ENCODE results near the gene DCBLD1.

Gene DCBLD1

GRCh38 chr6:117487821-117488220, 5.3 kb downstream of the DCBLD1 start:
- H3K9ac ChIP-seq (ENCODE audit: low read depth, low read length): no peak overlapping the region
- H3K36me3 ChIP-seq (ENCODE audit: control insufficient read depth, insufficient read depth, low read length): no peaks in the 10 kb centered on the region
- H3K27ac ChIP-seq (ENCODE audit: low read depth, low read length): no peak overlapping the region
- no peak overlapping the region for H3K4me3 ChIP-seq (ENCODE audit: low read depth, low read length)
- peaks cover 3% of the 10 kb centered on the region; the same call in 1 of the 2 replicates for H3K4me1 ChIP-seq (ENCODE audit: control insufficient read depth, insufficient read depth, low read length)
- peaks cover 4% of the 10 kb centered on the region; the same call in 1 of the 2 replicates for H3K27me3 ChIP-seq (ENCODE audit: control insufficient read depth, insufficient read depth, low read length)
- 0 out of 2 replicates have a peak, but pooled peaks cover 4% of the 10 kb centered on the region for H3K9me3 ChIP-seq (ENCODE audit: control insufficient read depth, insufficient read depth, low read length)

DNA sequence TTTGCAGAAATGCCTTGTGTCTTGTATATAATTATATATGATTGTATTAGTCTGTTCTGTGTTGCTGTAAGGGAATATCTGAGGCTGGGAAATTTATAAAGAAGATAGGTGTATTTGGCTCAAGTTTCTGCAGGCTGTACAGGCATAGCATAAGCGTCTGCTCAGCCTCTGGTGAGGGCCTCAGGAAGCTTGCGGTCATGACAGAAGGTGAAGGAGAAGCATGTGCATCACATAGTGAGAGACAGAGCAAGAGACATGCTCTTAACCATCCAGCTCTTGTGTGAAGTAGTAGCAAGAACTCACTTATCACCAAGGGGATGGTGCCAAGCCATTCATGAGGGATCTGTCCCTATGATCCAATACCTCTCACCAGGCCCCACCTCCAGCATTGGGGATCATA, 6.5 kb downstream of the DCBLD1 start:
- Histone ChIP-seq H3K27ac (ENCODE audit: low read depth, low read length) (no peak overlapping the region), H3K4me1 (ENCODE audit: control insufficient read depth, insufficient read depth, low read length) (no peaks in the 10 kb centered on the region; the same call in 1 of the 2 replicates), H3K9ac (ENCODE audit: low read depth, low read length) (no peak overlapping the region), H3K27me3 (ENCODE audit: control insufficient read depth, insufficient read depth, low read length) (no peaks in the 10 kb centered on the region; the same call in 1 of the 2 replicates), H3K4me3 (ENCODE audit: low read depth, low read length) (no peak overlapping the region), H3K36me3 (ENCODE audit: control insufficient read depth, insufficient read depth, low read length) (no peaks in the 10 kb centered on the region), H3K9me3 (ENCODE audit: control insufficient read depth, insufficient read depth, low read length) (0 out of 2 replicates have a peak, but pooled peaks cover 4% of the 10 kb centered on the region)

GRCh38 chr6:117491916-117492315, 9.4 kb downstream of the DCBLD1 start:
- no peak overlapping the region for H3K4me3 ChIP-seq (ENCODE audit: low read depth, low read length)
- H3K36me3 ChIP-seq (ENCODE audit: control insufficient read depth, insufficient read depth, low read length): no peaks in the 10 kb centered on the region
- H3K9ac ChIP-seq (ENCODE audit: low read depth, low read length): no peak overlapping the region
- 0 out of 2 replicates have a peak, but pooled peaks cover 3% of the 10 kb centered on the region for H3K9me3 ChIP-seq (ENCODE audit: control insufficient read depth, insufficient read depth, low read length)
- no peaks in the 10 kb centered on the region for H3K27me3 ChIP-seq (ENCODE audit: control insufficient read depth, insufficient read depth, low read length)
- H3K27ac ChIP-seq (ENCODE audit: low read depth, low read length): no peak overlapping the region
- H3K4me1 ChIP-seq (ENCODE audit: control insufficient read depth, insufficient read depth, low read length): no peaks in the 10 kb centered on the region; the same call in 1 of the 2 replicates

- Histone ChIP-seq H3K27ac (ENCODE audit: low read depth, low read length) (no peak overlapping the region), H3K4me1 (ENCODE audit: control insufficient read depth, insufficient read depth, low read length) (no peaks in the 10 kb centered on the region; the same call in 1 of the 2 replicates), H3K27me3 (ENCODE audit: control insufficient read depth, insufficient read depth, low read length) (no peaks in the 10 kb centered on the region), H3K4me3 (ENCODE audit: low read depth, low read length) (no peak overlapping the region), H3K9ac (ENCODE audit: low read depth, low read length) (no peak overlapping the region), H3K36me3 (ENCODE audit: control insufficient read depth, insufficient read depth, low read length) (no peaks in the 10 kb centered on the region), H3K9me3 (ENCODE audit: control insufficient read depth, insufficient read depth, low read length) (no peaks in the 10 kb centered on the region)
These were observed 11.0 kb downstream of the DCBLD1 start for GRCh38 chr6:117493470-117493869.

DNA sequence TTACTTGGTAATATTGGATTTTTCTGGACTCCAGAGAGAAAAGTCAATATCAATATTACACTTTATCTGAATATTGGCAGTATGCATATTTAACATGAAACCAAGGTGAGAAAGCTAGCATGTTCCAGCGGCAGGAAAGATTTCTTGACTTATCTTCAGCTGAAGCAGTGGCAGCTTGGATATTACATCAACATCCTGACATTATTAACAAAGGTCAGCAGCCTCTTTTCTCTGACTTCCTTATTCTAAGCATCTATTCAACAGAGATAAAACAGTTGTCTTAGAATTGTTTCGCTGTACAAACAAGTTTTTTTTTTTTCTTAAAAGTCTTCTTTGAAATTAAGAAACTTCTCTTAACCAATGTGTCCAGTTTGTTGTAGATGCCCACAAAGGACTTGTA, 11.8 kb downstream of the DCBLD1 start:
- Histone ChIP-seq H3K36me3 (ENCODE audit: control insufficient read depth, insufficient read depth, low read length) (no peaks in the 10 kb centered on the region), H3K4me3 (ENCODE audit: low read depth, low read length) (no peak overlapping the region), H3K9ac (ENCODE audit: low read depth, low read length) (no peak overlapping the region), H3K4me1 (ENCODE audit: control insufficient read depth, insufficient read depth, low read length) (no peaks in the 10 kb centered on the region; the same call in 1 of the 2 replicates), H3K27me3 (ENCODE audit: control insufficient read depth, insufficient read depth, low read length) (no peaks in the 10 kb centered on the region), H3K27ac (ENCODE audit: low read depth, low read length) (no peak overlapping the region), H3K9me3 (ENCODE audit: control insufficient read depth, insufficient read depth, low read length) (no peaks in the 10 kb centered on the region)

GRCh38 chr6:117494694-117495318, 12.3 kb downstream of the DCBLD1 start:
- no peaks in the 10 kb centered on the region for H3K36me3 ChIP-seq (ENCODE audit: control insufficient read depth, insufficient read depth, low read length)
- H3K27me3 ChIP-seq (ENCODE audit: control insufficient read depth, insufficient read depth, low read length): no peaks in the 10 kb centered on the region
- H3K9me3 ChIP-seq (ENCODE audit: control insufficient read depth, insufficient read depth, low read length): no peaks in the 10 kb centered on the region
- H3K27ac ChIP-seq (ENCODE audit: low read depth, low read length): no peak overlapping the region
- H3K4me1 ChIP-seq (ENCODE audit: control insufficient read depth, insufficient read depth, low read length): no peaks in the 10 kb centered on the region; the same call in 1 of the 2 replicates
- no peak overlapping the region for H3K9ac ChIP-seq (ENCODE audit: low read depth, low read length)
- H3K4me3 ChIP-seq (ENCODE audit: low read depth, low read length): no peak overlapping the region

DNA sequence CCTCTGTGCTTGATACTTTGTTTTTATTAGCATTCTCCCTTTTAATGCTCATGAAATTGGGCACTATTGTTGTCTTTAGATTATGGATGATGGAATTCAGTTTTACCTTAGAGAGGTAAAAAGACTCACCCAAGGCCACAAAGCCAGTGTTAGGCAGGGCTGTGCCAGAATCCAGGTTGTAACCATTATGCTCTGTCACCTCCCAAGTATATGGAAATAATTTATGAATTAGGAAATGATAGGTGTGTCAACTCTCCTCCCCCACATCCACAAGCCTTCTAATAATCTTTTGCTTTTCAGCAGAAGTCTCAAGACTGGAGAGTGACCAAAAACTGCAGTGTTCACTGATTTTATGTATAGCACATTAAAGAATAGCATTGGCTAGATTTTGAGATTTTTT, 13.0 kb downstream of the DCBLD1 start:
- H3K36me3 ChIP-seq (ENCODE audit: control insufficient read depth, insufficient read depth, low read length): no peaks in the 10 kb centered on the region
- no peaks in the 10 kb centered on the region; the same call in 1 of the 2 replicates for H3K4me1 ChIP-seq (ENCODE audit: control insufficient read depth, insufficient read depth, low read length)
- no peaks in the 10 kb centered on the region for H3K9me3 ChIP-seq (ENCODE audit: control insufficient read depth, insufficient read depth, low read length)
- no peak overlapping the region for H3K9ac ChIP-seq (ENCODE audit: low read depth, low read length)
- no peak overlapping the region for H3K4me3 ChIP-seq (ENCODE audit: low read depth, low read length)
- no peak overlapping the region for H3K27ac ChIP-seq (ENCODE audit: low read depth, low read length)
- no peaks in the 10 kb centered on the region for H3K27me3 ChIP-seq (ENCODE audit: control insufficient read depth, insufficient read depth, low read length)

DNA sequence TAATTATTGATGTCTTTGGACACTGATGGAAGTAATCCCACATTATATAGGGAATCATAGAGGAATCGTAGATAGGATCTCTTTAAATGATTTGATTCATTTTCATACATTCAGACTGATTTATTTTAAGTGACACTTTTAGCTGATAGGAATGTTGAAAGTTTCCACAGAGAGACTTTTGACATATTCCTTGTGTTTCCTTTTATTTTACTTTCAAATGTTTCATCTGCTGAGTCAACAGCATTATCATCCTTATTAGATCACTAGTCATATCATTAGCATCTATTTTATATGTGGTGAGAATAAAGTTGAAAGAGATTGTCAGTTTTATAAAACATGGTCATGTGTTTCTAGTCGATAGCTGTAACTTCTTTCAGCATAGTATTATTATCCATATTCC, 13.4 kb downstream of the DCBLD1 start:
- Histone ChIP-seq H3K36me3 (ENCODE audit: control insufficient read depth, insufficient read depth, low read length) (no peaks in the 10 kb centered on the region), H3K9me3 (ENCODE audit: control insufficient read depth, insufficient read depth, low read length) (no peaks in the 10 kb centered on the region), H3K4me1 (ENCODE audit: control insufficient read depth, insufficient read depth, low read length) (no peaks in the 10 kb centered on the region; the same call in 1 of the 2 replicates), H3K9ac (ENCODE audit: low read depth, low read length) (no peak overlapping the region), H3K27ac (ENCODE audit: low read depth, low read length) (no peak overlapping the region), H3K27me3 (ENCODE audit: control insufficient read depth, insufficient read depth, low read length) (no peaks in the 10 kb centered on the region), H3K4me3 (ENCODE audit: low read depth, low read length) (no peak overlapping the region)

- H3K36me3 ChIP-seq (ENCODE audit: control insufficient read depth, insufficient read depth, low read length): no peaks in the 10 kb centered on the region
- no peak overlapping the region for H3K27ac ChIP-seq (ENCODE audit: low read depth, low read length)
- H3K4me3 ChIP-seq (ENCODE audit: low read depth, low read length): no peak overlapping the region
- H3K9ac ChIP-seq (ENCODE audit: low read depth, low read length): no peak overlapping the region
- no peaks in the 10 kb centered on the region for H3K9me3 ChIP-seq (ENCODE audit: control insufficient read depth, insufficient read depth, low read length)
- no peaks in the 10 kb centered on the region; the same call in 1 of the 2 replicates for H3K4me1 ChIP-seq (ENCODE audit: control insufficient read depth, insufficient read depth, low read length)
- no peaks in the 10 kb centered on the region for H3K27me3 ChIP-seq (ENCODE audit: control insufficient read depth, insufficient read depth, low read length)
These were observed 14.0 kb downstream of the DCBLD1 start for GRCh38 chr6:117496383-117496990.

DNA sequence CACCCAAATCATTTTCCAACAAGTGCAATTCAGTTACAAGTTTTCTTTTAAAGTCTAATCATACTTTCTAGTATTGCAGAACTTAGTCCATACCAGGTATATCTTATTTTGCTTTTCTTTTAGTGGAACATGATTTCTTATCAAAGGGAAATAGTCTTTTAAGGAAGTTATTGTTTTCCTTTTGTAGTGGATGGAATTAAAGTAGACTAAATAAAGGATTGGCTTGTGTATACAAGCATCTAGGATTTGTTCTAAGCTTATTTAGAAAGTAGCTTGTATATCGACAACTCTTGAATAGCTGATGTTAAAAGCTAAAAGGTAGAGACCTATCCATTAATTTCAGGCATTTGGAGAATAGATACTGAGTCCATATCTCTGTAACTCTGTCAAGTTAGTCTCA, 14.8 kb downstream of the DCBLD1 start:
- H3K27ac ChIP-seq (ENCODE audit: low read depth, low read length): no peak overlapping the region
- H3K4me3 ChIP-seq (ENCODE audit: low read depth, low read length): no peak overlapping the region
- no peak overlapping the region for H3K9ac ChIP-seq (ENCODE audit: low read depth, low read length)
- H3K27me3 ChIP-seq (ENCODE audit: control insufficient read depth, insufficient read depth, low read length): no peaks in the 10 kb centered on the region
- H3K9me3 ChIP-seq (ENCODE audit: control insufficient read depth, insufficient read depth, low read length): no peaks in the 10 kb centered on the region
- no peaks in the 10 kb centered on the region; the same call in 1 of the 2 replicates for H3K4me1 ChIP-seq (ENCODE audit: control insufficient read depth, insufficient read depth, low read length)
- H3K36me3 ChIP-seq (ENCODE audit: control insufficient read depth, insufficient read depth, low read length): no peaks in the 10 kb centered on the region

- H3K27ac ChIP-seq (ENCODE audit: low read depth, low read length): no peak overlapping the region
- no peak overlapping the region for H3K4me3 ChIP-seq (ENCODE audit: low read depth, low read length)
- no peaks in the 10 kb centered on the region; the same call in 1 of the 2 replicates for H3K4me1 ChIP-seq (ENCODE audit: control insufficient read depth, insufficient read depth, low read length)
- no peaks in the 10 kb centered on the region for H3K36me3 ChIP-seq (ENCODE audit: control insufficient read depth, insufficient read depth, low read length)
- no peak overlapping the region for H3K9ac ChIP-seq (ENCODE audit: low read depth, low read length)
- no peaks in the 10 kb centered on the region for H3K27me3 ChIP-seq (ENCODE audit: control insufficient read depth, insufficient read depth, low read length)
- no peaks in the 10 kb centered on the region for H3K9me3 ChIP-seq (ENCODE audit: control insufficient read depth, insufficient read depth, low read length)
These were observed 15.7 kb downstream of the DCBLD1 start for GRCh38 chr6:117498159-117498558.
